Lung (tissue), 12 donors: ENCODE measurements around the gene RCBTB1. TPM values are rescaled to one million over a fixed set of nuclear protein-coding genes. Genes with fewer than 3 reads are reported as not detected.
"Not testable (repeated sequence)": the region's sequence is repeated elsewhere in the genome, so short reads cannot be mapped to it uniquely, and the experiment has no call there.

Experiments used
- ATAC-seq: fragments of 200-7000 bp; cut with Tn5 transposase; one replicate; pipeline ENCODE4 v1.9.1; 2020; ENCODE audit warnings: moderate number of reproducible peaks; ENCODE audit not compliant: insufficient read depth, low FRiP score
- DNase-seq, 3 donors: peaks; one replicate each; pipeline ENCODE4 v3.0.0-alpha.2; 2013 to 2017
- H3K27ac ChIP-seq, 2 donors: one replicate each; pipeline ENCODE4 v1.5.1; 2013; ENCODE audit warnings: mild to moderate bottlenecking in 2 of 2, moderate library complexity in 2 of 2, control low read depth in 1 of 2, inconsistent platforms in 1 of 2, low read depth in 1 of 2, low read length in 1 of 2
- H3K27me3 ChIP-seq, 3 donors: one replicate each; pipeline ENCODE4 v1.5.1; 2013; ENCODE audit warnings: low read length in 2 of 3; ENCODE audit not compliant: control insufficient read depth in 3 of 3, insufficient read depth in 3 of 3
- H3K36me3 ChIP-seq, 4 donors: one replicate each; pipeline ENCODE4 v1.5.1; 2013; ENCODE audit warnings: low read length in 4 of 4, mild to moderate bottlenecking in 1 of 4, moderate library complexity in 1 of 4; ENCODE audit not compliant: control insufficient read depth in 4 of 4, insufficient read depth in 4 of 4
- H3K4me1 ChIP-seq, 5 donors: one replicate each; pipeline ENCODE4 v1.5.1; 2013; ENCODE audit warnings: low read length in 5 of 5, mild to moderate bottlenecking in 2 of 5, moderate library complexity in 1 of 5; ENCODE audit not compliant: control insufficient read depth in 5 of 5, insufficient read depth in 5 of 5
- H3K4me3 ChIP-seq: one replicate; pipeline ENCODE4 v1.5.1; 2013; ENCODE audit warnings: mild to moderate bottlenecking, control low read depth, moderate library complexity
- H3K9ac ChIP-seq, 2 donors: one replicate each; pipeline ENCODE4 v1.5.1; 2013; ENCODE audit warnings: low read length in 2 of 2, control low read depth in 1 of 2; ENCODE audit not compliant: insufficient read depth in 1 of 2
- H3K9me3 ChIP-seq, 4 donors: one replicate each; pipeline ENCODE4 v1.5.1; 2013; ENCODE audit warnings: low read length in 3 of 4, mild to moderate bottlenecking in 1 of 4, moderate library complexity in 1 of 4; ENCODE audit not compliant: control insufficient read depth in 4 of 4, insufficient read depth in 3 of 4
- WGBS, 2 donors: extraction: QIAGEN DNeasy Blood & Tissue Kit; methylation state at CpG; one replicate each; pipeline ENCODE4 v1.1.7; 2013; 5-methylcytosine and 5-hydroxymethylcytosine counted together
- polyA plus RNA-seq, 2 donors: library from polyadenylated mRNA; stranded (reverse); fragments of 200-250 nt; gene quantifications; one replicate each; pipeline ENCODE4 v1.2.1, GENCODE V29; 2013
- total RNA-seq, 2 donors: library from RNA; depleted of rRNA in 1 of 2; stranded (reverse); fragments of >200 nt in 1 of 2; gene quantifications; one replicate each; pipeline ENCODE4 v1.2.1, GENCODE V29; 2014 to 2021
- TF ChIP-seq, protein P1 (sequence below): IDR thresholded peaks from 2 replicates; pipeline ENCODE4 v1.5.1; 2012; ENCODE audit warnings: mild to moderate bottlenecking; ENCODE audit errors: control extremely low read depth, extremely low read depth
- donor health status: control.
- donor health status: control.
- donor health status: Bipolar disorder and iron deficiency.
- donor health status: healthy.
- donor health status: DM: yes; HTN: yes; CAD: no.

The RCBTB1 gene
- total and polyA plus RNA-seq, 4 donors = 12.0 to 25.4 (median 17.8) TPM

DNA sequence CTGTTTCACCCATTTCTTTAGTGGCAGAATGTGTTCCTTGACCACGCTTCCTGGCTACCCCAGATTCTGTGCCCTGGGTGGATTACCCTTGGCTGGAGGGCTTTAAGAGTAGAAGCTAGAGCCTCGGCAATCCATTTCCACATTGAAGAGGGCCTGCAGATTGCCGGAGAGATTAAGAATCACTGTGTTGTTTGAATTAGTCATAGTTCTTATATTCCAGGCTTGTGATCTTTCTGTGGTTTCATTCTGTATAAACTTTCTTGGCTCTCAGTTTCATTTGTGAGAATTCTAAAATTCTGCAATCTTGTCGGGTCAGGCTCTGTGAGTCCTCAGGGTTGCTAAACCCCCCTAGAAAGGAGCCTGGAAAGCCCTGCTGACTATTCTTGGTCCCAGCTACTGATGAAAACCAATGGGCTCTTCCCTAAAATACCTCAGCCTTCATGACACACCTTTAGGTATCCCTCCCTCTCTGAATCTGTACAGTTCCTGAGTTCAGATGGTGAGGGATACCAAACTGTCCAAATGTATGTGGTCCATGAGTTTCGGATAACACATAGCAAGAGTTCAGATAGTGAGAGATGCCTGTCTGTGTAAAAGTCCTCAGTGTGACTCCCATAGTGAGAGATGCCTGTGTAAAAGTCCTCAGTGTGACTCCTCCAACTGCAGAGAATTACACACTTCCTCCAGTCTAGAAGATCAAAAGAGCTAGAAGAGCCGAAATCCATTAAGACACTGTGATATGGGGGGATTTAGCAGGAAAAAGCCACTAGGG is 85.3 kb downstream of the RCBTB1 start:
- Histone ChIP-seq H3K4me1 (peaks cover 0 to 5% (median 0%) of the 10 kb centered on the region in 5 donors), H3K27me3 (no peaks in the 10 kb centered on the region), H3K9me3 (no peaks in the 10 kb centered on the region), H3K4me3 (no peak overlapping the region), H3K36me3 (peaks cover 0 to 10% (median 3%) of the 10 kb centered on the region in 4 donors), H3K9ac (no peak overlapping the region), H3K27ac (peak overlapping the region in 1 of 2 donors; percentile 61)
- 73 to 89% methylated on average over 6 of the region's 6 CpGs for WGBS, 2 donors
- ATAC-seq (no peak), DNase-seq (peak in 1 of 3 donors; percentile 4)
- TF ChIP-seq, protein P1, sequence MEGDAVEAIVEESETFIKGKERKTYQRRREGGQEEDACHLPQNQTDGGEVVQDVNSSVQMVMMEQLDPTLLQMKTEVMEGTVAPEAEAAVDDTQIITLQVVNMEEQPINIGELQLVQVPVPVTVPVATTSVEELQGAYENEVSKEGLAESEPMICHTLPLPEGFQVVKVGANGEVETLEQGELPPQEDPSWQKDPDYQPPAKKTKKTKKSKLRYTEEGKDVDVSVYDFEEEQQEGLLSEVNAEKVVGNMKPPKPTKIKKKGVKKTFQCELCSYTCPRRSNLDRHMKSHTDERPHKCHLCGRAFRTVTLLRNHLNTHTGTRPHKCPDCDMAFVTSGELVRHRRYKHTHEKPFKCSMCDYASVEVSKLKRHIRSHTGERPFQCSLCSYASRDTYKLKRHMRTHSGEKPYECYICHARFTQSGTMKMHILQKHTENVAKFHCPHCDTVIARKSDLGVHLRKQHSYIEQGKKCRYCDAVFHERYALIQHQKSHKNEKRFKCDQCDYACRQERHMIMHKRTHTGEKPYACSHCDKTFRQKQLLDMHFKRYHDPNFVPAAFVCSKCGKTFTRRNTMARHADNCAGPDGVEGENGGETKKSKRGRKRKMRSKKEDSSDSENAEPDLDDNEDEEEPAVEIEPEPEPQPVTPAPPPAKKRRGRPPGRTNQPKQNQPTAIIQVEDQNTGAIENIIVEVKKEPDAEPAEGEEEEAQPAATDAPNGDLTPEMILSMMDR = no peak

DNA sequence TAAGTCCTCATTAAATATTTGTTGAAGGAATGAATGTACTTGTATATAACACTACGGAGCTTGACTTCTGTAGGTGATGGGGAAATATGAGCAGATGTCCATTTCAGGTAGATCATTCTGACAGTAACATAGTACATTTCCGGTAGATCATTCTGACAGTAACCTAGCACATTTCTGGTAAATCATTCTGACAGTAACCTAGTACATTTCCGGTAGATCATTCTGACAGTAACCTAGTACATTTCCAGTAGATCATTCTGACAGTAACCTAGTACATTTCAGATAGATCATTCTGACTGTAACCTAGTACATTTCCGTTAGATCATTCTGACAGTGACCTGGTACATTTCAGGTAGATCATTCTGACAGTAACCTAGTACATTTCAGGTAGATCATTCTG is 87.2 kb downstream of the RCBTB1 start:
- peaks cover 0 to 4% (median 2%) of the 10 kb centered on the region in 5 donors for H3K4me1 ChIP-seq
- H3K9ac ChIP-seq = no peak overlapping the region
- 85 to 90% methylated on average over 4 of the region's 4 CpGs for WGBS, 2 donors
- H3K9me3 ChIP-seq = no peaks in the 10 kb centered on the region
- TF ChIP-seq, protein P1 = no peak
- H3K27me3 ChIP-seq = no peaks in the 10 kb centered on the region
- no peak for ATAC-seq
- no peak overlapping the region for H3K27ac ChIP-seq
- no peak for DNase-seq
- H3K36me3 ChIP-seq = peaks cover 0 to 10% (median 2%) of the 10 kb centered on the region in 4 donors
- no peak overlapping the region for H3K4me3 ChIP-seq

DNA sequence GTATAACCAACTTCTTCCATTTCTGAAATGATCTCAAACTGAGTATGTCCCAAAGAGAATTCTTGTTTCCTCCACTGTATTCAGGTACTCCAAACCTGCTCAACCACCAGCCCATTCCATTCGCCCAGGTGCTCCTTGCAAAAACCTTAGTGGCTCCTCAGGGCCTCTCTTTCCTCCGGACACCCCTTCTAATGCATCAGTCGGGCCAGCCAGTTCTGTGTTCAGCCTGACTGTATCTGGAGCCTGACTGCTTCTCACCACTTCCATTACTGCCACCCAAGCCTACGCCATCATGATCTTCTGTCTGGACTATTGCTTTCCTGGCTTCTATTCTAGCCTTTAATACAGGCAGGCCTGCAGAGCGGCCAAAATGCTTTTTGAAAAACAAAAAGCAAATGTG is 88.1 kb downstream of the RCBTB1 start:
- H3K27me3 ChIP-seq = no peaks in the 10 kb centered on the region
- TF ChIP-seq, protein P1 = no peak
- WGBS, 2 donors = 86 to 95% methylated on average over 5 of the region's 5 CpGs

DNA sequence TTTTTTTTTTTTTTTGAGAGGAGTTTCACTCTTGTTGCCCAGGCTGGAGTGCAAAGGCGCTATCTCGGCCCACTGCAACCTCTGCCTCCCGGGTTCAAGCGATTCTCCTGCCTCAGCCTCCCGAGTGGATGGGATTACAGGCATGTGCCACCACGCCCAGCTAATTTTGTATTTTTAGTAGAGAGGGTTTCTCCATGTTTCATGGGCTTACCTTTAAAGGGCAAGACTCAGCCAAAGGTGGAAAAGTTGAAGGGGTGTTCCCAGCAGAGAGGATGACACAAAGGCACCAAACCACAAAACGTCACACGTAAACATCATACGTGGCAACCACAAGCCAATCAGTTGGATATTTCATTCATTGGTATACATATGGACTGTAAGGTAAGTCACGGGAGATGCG is 88.5 kb downstream of the RCBTB1 start:
- Histone ChIP-seq H3K36me3 (peaks cover 0 to 10% (median 1%) of the 10 kb centered on the region in 4 donors), H3K27ac (peak overlapping the region in 1 of 2 donors; percentile 60)
- 77% methylated on average over 11 of the region's 11 CpGs for WGBS, 2 donors
- peak in 1 of 3 donors; percentile 5 for DNase-seq
- H3K9ac ChIP-seq, ATAC-seq, H3K9me3 ChIP-seq, H3K4me3 ChIP-seq, H3K4me1 ChIP-seq, H3K27me3 ChIP-seq: not testable (repeated sequence)

More for the DNA sequence above, 88.1 kb downstream of the RCBTB1 start:
- Histone ChIP-seq H3K4me1 (peaks cover 0 to 4% (median 0%) of the 10 kb centered on the region in 5 donors), H3K9ac (no peak overlapping the region), H3K27ac (peak overlapping the region in 1 of 2 donors; percentile 21), H3K36me3 (peaks cover 0 to 10% (median under 1%) of the 10 kb centered on the region in 4 donors), H3K4me3 (no peak overlapping the region), H3K9me3 (no peaks in the 10 kb centered on the region)
- no peak for ATAC-seq
- peak in 2 of 3 donors; percentile 2 to 5 for DNase-seq
